GM12875 (cell line): ENCODE data around the gene PER1.

Experiments used
- H3K4me3 ChIP-seq: one replicate; pipeline ENCODE4 v1.5.1; 2011; ENCODE audit warnings: low read depth, low read length, control low read depth
- TF ChIP-seq, protein P1 (sequence below): IDR thresholded peaks from 2 replicates; pipeline ENCODE4 v1.5.1; 2011; ENCODE audit warnings: low read depth, mild to moderate bottlenecking, control low read depth, inconsistent platforms, low read length, moderate library complexity, borderline replicate concordance; ENCODE audit not compliant: insufficient read depth

The PER1 gene

GRCh38 chr17:8151120-8151640, 1.0 kb downstream of the PER1 start:
- peak overlapping the region; percentile 94 for H3K4me3 ChIP-seq

DNA sequence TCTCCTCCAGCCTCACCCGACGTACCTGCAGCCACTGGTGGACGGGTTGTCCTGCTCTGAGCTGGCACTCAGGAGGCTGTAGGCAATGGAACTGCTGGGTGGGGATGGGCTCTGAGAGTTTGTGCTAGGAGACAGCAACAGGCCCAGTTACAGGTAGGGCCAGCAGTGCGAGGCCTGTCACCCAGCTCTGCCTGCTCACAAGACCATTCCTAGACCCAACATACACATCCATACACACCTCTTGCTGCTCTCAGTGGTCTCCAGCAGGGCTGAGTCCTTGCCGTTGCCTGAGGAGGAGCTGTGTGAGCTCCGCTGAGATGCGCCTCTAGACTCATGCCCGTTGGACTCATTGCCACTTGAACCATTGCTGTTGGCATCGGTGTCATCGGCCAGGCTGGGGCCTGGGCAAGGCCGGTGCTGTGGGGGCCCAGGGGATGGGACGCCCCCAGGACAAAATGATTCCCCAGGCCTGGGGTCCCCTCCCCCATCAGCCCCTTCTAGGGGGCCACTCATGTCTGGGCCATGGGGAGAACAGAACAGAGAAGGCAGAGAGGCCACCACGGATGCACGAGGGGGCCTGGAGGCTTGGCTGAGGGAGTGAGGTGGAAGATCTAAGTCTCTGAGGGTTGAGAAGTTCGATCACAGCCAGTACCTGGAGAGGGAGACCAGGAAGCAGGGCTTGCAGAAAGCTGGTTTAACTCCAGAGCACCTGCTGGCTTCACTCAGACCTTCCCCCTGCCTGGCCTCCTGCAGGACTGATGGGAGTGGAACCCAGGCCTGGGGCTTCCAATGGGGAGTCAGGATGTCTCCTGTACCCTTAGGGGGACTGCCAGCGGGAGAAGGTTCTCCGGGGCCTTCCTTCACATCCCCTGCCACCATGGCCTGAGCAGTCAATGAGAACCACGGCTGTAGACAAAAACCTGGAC, 1.7 kb downstream of the PER1 start:
- peak overlapping the region; percentile 94 for H3K4me3 ChIP-seq
- TF ChIP-seq, protein P1, sequence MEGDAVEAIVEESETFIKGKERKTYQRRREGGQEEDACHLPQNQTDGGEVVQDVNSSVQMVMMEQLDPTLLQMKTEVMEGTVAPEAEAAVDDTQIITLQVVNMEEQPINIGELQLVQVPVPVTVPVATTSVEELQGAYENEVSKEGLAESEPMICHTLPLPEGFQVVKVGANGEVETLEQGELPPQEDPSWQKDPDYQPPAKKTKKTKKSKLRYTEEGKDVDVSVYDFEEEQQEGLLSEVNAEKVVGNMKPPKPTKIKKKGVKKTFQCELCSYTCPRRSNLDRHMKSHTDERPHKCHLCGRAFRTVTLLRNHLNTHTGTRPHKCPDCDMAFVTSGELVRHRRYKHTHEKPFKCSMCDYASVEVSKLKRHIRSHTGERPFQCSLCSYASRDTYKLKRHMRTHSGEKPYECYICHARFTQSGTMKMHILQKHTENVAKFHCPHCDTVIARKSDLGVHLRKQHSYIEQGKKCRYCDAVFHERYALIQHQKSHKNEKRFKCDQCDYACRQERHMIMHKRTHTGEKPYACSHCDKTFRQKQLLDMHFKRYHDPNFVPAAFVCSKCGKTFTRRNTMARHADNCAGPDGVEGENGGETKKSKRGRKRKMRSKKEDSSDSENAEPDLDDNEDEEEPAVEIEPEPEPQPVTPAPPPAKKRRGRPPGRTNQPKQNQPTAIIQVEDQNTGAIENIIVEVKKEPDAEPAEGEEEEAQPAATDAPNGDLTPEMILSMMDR, result no peak

More at GRCh38 chr17:8151120-8151640, 1.0 kb downstream of the PER1 start:
- TF ChIP-seq, protein P1, result no peak

DNA sequence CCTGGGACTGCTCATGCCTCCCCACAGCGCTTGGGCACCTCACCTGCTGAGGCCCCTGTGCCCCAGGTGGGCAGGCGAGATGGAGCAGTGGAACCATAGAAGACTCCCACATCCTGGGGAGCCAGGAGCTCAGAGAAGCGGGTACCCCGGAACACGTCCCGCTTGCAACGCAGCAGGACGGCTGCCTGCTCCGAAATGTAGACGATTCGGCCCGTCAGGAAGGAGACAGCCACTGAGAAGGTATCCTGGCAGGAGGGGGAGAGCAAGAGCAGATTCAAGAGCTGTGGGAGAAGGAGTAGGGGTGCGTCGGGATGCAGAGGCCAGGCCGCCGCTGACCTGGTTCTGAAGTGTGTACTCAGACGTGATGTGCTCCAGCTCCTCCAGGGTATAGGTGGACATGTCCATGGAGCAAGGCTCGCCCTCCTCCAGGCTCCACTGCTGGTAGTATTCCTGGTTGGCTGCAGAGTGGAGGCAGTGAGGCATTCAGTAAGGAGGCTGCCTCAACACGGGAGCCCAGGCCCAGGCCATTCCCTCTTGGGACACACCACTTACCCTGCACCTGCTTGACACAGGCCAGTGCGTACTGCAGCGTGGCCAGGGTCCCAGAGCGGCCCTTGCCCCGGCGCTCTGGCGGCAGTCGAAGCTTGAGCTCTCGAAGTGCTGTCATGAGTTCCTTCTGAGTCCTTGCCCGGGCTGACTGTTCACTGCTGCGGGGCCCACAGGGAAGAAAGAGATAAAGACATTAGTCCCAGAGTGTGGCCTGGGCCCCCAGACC, 2.6 kb downstream of the PER1 start:
- H3K4me3 ChIP-seq, result no peak overlapping the region
- TF ChIP-seq, protein P1, result no peak

DNA sequence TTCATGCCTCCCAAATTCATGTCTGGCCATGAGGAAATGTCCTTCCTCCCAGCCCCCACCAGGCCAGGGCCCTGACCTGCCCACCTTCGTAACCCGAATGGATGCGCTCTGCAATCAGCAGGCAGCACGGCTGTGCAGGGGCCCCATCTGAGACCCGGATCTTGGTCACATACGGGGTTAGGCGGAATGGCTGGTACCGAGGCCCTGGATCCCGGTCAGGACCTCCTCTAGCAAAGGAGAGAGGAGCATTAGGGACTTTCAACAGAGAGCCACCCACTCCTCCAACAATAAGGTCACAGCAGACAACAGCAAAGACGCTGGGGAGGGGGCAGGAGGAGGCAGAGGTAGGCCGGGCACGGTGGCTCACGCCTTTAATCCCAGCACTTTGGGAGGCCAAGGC, 3.6 kb downstream of the PER1 start:
- H3K4me3 ChIP-seq, result no peak overlapping the region
- TF ChIP-seq, protein P1, result no peak

DNA sequence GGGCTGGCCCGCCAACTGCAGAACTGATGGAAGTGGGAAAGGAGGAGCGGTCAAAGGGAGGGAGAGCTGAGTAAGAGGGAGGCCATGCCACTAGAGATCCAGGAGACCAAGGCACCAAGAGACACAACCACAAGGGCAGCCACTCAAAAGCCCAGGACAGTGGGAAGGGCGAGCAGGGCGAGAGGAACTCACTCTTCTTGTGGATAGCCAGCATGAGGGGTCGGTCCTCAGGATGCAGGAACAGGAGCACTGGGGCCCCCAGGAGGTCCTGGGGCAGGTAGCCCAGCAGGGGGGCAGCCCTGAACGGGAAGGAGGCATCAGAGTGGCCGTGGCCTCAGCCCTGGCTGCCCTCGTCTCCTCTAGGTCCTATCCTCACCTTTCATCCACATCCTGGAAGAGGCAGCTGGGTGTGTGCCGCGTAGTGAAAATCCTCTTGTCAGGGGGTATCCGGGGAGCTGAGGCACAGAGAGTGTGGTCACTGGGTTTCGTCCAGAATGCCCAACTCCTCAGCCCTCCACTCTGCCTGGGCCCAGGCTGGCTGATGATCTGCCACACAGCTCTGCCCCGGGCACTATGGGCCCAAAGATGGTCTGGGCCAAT, 4.3 kb downstream of the PER1 start:
- TF ChIP-seq, protein P1, result no peak
- no peak overlapping the region for H3K4me3 ChIP-seq

DNA sequence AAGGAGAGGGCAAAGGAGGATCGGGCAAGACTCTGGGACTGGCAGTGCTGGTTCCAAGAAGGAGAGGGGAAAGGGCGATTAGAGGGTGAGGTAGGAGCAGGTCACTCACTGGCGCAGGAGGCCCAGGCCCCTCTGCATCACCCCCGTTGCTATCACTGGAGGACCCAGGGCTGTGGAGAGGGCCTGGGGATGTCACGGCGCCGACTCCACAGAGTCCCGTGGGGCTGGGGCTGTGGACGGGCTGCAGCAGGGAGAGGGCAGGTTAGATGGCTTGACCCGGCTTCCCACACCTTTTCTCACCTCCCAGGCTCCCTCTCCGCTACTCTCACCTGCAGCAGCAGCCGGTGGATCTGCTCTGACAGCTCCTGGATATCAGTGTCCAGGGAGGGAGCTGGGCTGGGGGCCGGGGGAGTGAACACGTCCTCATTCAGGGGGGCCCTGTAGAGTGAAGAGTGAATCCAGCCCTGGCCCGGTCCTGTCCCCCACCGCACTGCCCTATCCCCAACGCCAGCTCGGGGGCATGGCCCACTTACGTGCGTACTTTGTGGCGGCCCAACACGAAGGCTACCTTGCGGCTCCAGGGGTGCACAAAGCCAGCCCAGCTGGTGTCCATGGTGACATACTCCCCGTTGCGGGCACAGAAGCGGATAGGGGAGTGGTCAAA, 4.9 kb downstream of the PER1 start:
- TF ChIP-seq, protein P1, result no peak
- H3K4me3 ChIP-seq, result no peak overlapping the region
